ENCODE measurements around the gene ENDOV. TPM values are rescaled to one million over a fixed set of nuclear protein-coding genes. Genes with fewer than 3 reads are reported as not detected.
A peak's percentile ranks its signal among the peaks of the same experiment; 100 is the strongest.

The ENDOV gene
- total RNA-seq, 1 donor from 2014 or later, result 9.1 TPM

- intact Hi-C loops (cut with micrococcal nuclease), result no loop called here
- no peak for ATAC-seq
- DNase-seq, result no peak
Observed at GRCh38 chr17:80474961-80475909, 60.3 kb downstream of the ENDOV start.

GRCh38 chr17:80475910-80476876 is 61.2 kb downstream of the ENDOV start, which contains the start of gene NPTX1:
Gene NPTX1, minus strand, starts transcription at chr17:80476607. Its CDS starts 161 bp downstream, at chr17:80476446.
- intact Hi-C loops (cut with micrococcal nuclease), result no loop called here
- ATAC-seq, result peak; percentile 30

GRCh38 chr17:80476877-80477646 is 62.1 kb downstream of the ENDOV start:
- DNase-seq (no peak), ATAC-seq (no peak)
- intact Hi-C loops (cut with micrococcal nuclease), result no loop called here

More at GRCh38 chr17:80475910-80476876, 61.2 kb downstream of the ENDOV start, which contains the start of gene NPTX1:
- DNase-seq, result no peak

GRCh38 chr17:80477647-80478478 is 62.9 kb downstream of the ENDOV start:
- DNase-seq, result peak; percentile 55
- ATAC-seq, result peak; percentile 74
- intact Hi-C loops (cut with micrococcal nuclease), result no loop called here

GRCh38 chr17:80478487-80479245 is 63.7 kb downstream of the ENDOV start:
- ATAC-seq (peak; percentile 26), DNase-seq (no peak)
- intact Hi-C loops (cut with micrococcal nuclease), result no loop called here

- intact Hi-C loops (cut with micrococcal nuclease), result no loop called here
- no peak for DNase-seq
- ATAC-seq, result no peak
Observed at GRCh38 chr17:80479246-80479566, 64.2 kb downstream of the ENDOV start.

GRCh38 chr17:80480248-80480647 is 65.3 kb downstream of the ENDOV start:
- ATAC-seq, result no peak
- DNase-seq, result no peak

GRCh38 chr17:80481284-80482057 is 66.5 kb downstream of the ENDOV start:
- ATAC-seq (no peak), DNase-seq (no peak)
- intact Hi-C loops (cut with micrococcal nuclease), result no loop called here

More at GRCh38 chr17:80480248-80480647, 65.3 kb downstream of the ENDOV start:
- intact Hi-C loops (cut with micrococcal nuclease), result no loop called here

GRCh38 chr17:80482058-80482318 is 67.0 kb downstream of the ENDOV start:
- intact Hi-C loops (cut with micrococcal nuclease), result no loop called here
- ATAC-seq, result no peak
- DNase-seq, result no peak

- DNase-seq (no peak), ATAC-seq (no peak)
- intact Hi-C loops (cut with micrococcal nuclease), result no loop called here
Observed at GRCh38 chr17:80482555-80483308, 67.8 kb downstream of the ENDOV start.

- no peak for ATAC-seq
- intact Hi-C loops (cut with micrococcal nuclease), result no loop called here
- DNase-seq, result no peak
Observed at GRCh38 chr17:80485846-80486245, 70.9 kb downstream of the ENDOV start.

- ATAC-seq (no peak), DNase-seq (no peak)
- intact Hi-C loops (cut with micrococcal nuclease), result no loop called here
Observed at GRCh38 chr17:80486692-80487091, 71.7 kb downstream of the ENDOV start.

GRCh38 chr17:80487511-80487910 is 72.5 kb downstream of the ENDOV start:
- DNase-seq, result no peak
- intact Hi-C loops (cut with micrococcal nuclease), result no loop called here
- ATAC-seq, result no peak

All from left ventricle myocardium superior (tissue), 1 donor.